HUDEP-2 (cell line): ENCODE results near the gene CWC15.
"Not testable (repeated sequence)": the region's sequence is repeated elsewhere in the genome, so short reads cannot be mapped to it uniquely, and the experiment has no call there.

ENCODE experiments used
- DNase-seq, 76 experiments: peaks; one replicate each; lab custom pipeline; 2025; ENCODE audit not compliant: unreplicated experiment in 76 of 76; lab: John Stamatoyannopoulos, UW

CWC15 gene

DNA sequence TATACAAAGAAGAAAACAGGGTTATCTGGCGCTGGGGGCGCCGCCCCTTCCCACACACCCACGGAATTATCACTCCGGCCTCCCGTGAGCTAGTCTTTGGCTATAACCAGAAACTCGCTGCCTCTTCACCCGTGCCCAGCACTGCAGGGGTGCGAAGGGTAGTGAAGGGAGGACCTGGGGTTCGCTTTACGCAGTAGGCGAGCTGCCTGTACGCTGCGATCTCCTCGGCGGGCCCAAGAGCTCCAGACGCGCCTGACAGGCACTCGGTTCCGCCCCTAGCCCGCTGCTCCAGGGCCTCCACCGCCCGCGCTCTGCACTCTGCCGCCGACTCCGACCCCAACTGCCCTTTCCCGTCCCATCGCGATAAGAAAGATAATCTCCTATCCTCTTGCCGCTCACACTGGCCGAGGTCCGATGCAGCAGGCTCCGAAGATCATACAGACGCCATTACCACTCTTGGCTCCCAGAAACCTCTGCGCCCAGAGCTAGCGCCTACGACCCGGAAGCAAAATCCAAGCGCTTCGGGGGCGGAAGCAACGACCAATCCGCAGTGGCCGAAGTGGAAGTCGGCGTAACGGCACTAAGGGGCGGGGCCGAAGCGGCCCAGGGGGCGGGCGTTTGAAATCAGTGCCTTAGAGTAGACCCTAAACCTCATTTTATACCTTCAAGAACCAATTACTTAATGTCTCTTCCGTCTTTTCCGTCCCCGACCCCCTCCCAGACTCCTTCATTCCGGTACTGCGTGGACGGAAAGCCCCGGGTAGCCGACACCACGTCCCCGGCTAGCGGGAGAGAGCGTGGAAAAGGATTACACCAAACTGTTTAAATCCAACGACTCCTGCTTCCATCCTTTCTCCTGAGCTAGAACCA lies at the start of gene CWC15, which contains the start of gene KDM4D:
Gene CWC15, minus strand, starts transcription at position 458 of the 870 bp plus-strand sequence. CDS start 1,371 bp downstream, outside the sequence.
Gene KDM4D, plus strand, starts transcription at position 611 of the 870 bp plus-strand sequence. CDS start 23,664 bp downstream, outside the sequence.
- peak in 74 of 76 experiments; percentile 39 to 91 (median 82) for DNase-seq

GRCh38 chr11:95021468-95021867 lies 48.1 kb upstream of the CWC15 start:
- not testable (repeated sequence) for DNase-seq

GRCh38 chr11:95016139-95016538 lies 42.8 kb upstream of the CWC15 start:
- DNase-seq: no peak

DNA sequence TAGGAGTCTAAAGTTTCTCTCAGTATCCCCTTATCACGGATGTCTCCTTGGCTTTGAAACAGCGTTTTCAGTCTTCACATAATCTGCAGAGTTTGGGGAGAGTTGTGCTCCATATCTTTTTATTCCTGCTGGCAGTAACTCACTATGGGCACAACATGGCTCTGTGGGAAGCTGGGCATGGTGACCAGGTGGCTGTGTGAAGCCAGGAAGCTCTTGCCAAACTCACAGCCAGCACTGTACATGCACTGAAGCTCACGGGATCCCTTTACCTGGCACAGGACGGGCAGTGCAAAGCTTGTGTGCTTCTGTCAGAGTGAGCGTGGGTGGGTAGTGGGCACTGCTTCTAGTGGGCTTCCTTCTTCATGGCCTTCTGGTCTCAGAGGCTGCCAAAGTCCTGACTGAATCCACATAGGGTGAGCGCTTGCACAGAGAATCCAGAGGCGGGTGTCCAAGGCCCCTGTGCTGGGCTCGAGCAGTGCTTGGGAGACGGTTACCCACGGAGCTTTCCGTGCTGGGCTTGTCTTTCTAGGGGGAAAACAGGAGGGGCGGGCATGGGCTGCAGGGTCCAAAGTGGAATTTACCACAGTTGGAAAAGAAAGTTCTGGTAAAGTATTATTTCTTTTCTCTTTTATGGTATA lies 40.9 kb upstream of the CWC15 start:
- no peak for DNase-seq

DNA sequence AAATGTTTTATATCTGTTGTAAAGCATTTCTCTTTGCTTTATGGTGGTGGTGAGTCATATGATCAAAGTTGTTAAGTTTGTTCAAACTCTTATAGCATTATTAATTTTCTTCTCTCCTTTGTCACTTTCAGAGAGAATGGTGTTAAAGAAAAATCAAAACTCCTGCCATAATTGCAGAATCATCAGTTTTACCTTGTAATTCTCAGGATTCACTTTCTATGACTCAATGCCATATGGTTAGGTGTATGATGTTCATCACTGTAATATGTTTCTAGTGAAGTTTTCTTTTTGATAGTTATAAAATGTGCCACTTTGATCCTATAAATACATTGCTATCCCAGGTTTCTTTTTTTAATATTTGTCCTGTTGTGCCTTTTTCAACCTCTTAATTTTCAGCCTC lies 38.0 kb upstream of the CWC15 start:
- no peak for DNase-seq

GRCh38 chr11:95005642-95006041 lies 32.3 kb upstream of the CWC15 start:
- no peak for DNase-seq

GRCh38 chr11:95003716-95004115 lies 30.4 kb upstream of the CWC15 start:
- no peak for DNase-seq

- no peak for DNase-seq
These were observed 24.9 kb upstream of the CWC15 start for GRCh38 chr11:94998285-94998684.

DNA sequence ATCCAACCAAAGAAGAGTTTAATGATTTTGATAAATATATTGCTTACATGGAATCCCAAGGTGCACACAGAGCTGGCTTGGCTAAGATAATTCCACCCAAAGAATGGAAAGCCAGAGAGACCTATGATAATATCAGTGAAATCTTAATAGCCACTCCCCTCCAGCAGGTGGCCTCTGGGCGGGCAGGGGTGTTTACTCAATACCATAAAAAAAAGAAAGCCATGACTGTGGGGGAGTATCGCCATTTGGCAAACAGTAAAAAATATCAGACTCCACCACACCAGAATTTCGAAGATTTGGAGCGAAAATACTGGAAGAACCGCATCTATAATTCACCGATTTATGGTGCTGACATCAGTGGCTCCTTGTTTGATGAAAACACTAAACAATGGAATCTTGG lies 24.1 kb upstream of the CWC15 start:
- DNase-seq: peak in 1 of 76 experiments; percentile 13

DNA sequence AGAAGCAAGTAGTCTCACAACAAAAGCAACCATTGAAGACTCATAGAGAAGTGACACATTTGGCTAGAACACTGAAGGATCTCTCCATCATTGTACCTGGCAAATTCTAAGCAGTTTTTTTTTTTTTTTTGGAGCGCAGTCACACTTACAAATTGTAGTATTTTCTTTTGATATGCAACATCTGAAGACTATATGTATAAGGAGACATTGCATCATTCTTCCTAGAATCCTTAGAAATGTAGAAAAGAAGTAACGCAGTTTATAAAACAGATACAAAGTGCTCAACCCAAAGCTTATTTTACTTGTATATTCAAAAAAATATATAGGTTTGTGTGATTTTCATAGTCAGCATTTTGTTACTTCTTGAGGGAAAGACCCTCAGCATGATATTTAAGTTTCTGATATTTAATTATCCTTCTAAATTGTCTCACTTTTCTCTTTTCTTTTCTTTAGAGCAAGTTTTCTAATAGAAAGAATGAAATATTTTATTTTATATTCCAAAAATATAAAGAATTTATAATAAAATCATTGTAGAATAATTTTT lies 20.1 kb upstream of the CWC15 start:
- no peak for DNase-seq

- DNase-seq: no peak
These were observed 15.4 kb upstream of the CWC15 start for GRCh38 chr11:94988748-94989147.

GRCh38 chr11:94987378-94987777 lies 14.0 kb upstream of the CWC15 start:
- no peak for DNase-seq

- no peak for DNase-seq
These were observed 2.2 kb upstream of the CWC15 start for GRCh38 chr11:94975599-94975998.

GRCh38 chr11:94974178-94974577 lies 822 bp upstream of the CWC15 start:
- DNase-seq: no peak

GRCh38 chr11:94972700-94973098 lies 657 bp downstream of the CWC15 start:
- peak in 1 of 76 experiments; percentile 18 for DNase-seq

DNA sequence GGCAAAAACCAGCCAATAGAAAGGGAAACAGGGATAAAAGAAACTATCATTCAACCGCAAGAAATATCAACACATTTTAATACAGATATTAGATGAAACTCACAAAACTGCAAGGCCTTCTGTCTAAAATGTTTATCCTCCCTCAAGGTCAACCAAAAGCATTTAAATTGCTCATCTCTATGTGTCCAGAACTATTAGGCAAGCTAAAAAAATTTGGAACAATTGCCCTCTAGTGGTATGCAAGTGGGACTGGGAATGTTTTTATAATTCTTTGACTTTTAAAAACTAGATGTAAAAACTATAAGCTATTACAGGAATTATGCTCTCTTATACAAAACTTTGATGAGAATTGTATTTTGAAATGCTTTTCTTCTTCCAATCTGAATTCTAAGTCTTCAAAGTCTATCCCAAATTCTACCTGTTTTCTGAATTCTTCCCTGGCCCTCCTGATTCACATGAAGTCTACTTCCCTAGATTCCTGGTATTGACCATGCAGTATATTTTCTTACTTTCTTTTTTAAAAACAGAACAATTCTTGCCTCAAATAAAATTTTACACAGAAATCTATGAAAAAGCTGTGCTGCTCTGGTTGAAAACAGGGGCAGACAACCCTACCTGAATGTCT lies 4.9 kb downstream of the CWC15 start:
- peak in 1 of 76 experiments; percentile 4 for DNase-seq

GRCh38 chr11:94964934-94965333 lies 8.4 kb downstream of the CWC15 start:
- no peak for DNase-seq

GRCh38 chr11:94961255-94961654 lies 12.1 kb downstream of the CWC15 start:
- DNase-seq: no peak

GRCh38 chr11:94960488-94960887 lies 12.9 kb downstream of the CWC15 start:
- no peak for DNase-seq

DNA sequence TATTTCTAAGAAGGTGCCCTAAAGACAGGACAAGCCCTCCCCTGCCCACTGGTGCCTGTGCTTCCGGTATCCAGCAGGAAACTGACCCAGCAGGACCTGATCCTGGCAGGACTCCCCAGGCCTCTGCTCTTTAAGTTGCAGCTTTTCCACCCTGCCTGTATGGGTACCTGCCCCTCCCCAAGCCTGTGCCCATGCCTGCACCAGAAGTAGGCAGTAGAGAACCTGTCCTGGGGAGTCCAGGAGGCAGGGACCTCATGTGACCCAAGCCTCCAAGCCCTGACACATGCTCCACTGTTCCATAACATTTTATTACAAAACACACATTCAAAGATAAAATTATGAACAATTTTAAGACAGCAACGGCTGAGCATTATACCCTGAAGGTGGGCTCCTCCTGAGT lies 14.2 kb downstream of the CWC15 start:
- no peak for DNase-seq

DNA sequence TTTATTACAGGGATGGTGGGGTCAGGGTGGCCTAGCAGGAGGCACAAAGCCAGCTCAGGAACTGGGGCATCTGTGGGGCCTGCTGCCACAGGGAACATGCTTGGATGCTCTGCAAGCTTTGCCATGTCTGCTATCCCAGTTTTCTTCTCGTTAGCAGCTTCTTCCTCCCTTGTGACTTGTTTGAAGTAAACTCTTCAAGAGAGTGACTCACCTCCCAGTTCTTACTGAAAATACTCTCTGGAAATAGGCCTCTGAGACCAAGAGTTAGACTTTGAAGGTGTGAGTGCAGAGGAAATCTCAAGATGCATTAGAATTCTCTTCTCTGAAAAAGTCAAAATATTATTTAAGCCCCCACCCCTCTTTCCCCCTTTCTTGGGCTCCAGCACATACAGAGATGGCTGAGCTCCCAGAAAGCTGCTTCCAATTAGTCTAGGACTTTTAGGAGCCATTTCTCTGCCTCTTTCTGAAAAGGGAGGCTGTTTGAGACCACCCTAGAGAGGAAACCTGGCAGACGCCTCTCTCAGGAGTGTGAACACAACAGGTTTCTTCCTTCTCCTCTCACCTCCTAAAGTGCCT lies 15.1 kb downstream of the CWC15 start:
- no peak for DNase-seq
